B cell (primary cell): ENCODE data around the gene PDCD1LG2. TPM values are rescaled to one million over a fixed set of nuclear protein-coding genes. Genes with fewer than 3 reads are reported as not detected.

Experiments
- ATAC-seq: fragments of 200-7000 bp; cut with Tn5 transposase; one replicate; pipeline ENCODE4 v1.10.0; 2021; ENCODE audit warnings: low read depth, mild to moderate bottlenecking, moderate number of reproducible peaks, moderate library complexity
- CTCF ChIA-PET: fragments of 350-600 bp; sonication (Branson Sonifier 250); formaldehyde crosslinking; loops from one replicate; lab custom pipeline; 2021; ENCODE audit warnings: antibody characterized with exemption, inconsistent platforms; lab: Charles Lee
- POLR2A ChIA-PET: fragments of 350-600 bp; sonication (Branson Sonifier 250); formaldehyde crosslinking; loops from one replicate; lab custom pipeline; 2021; ENCODE audit warnings: antibody characterized with exemption; lab: Charles Lee
- DNase-seq: peaks from one replicate; pipeline ENCODE4 v3.0.0; 2013
- H2AFZ ChIP-seq: 2 replicates; pipeline ENCODE4 v1.6.1; 2012; ENCODE audit warnings: mild to moderate bottlenecking, low read depth, low read length; ENCODE audit not compliant: insufficient read depth, poor library complexity, severe bottlenecking
- H3K27ac ChIP-seq, 2 donors: 1 replicate in 1 of 2; 2 replicates in 1 of 2; pipeline ENCODE4 v1.5.1; 2012 to 2013; ENCODE audit warnings: low read length in 2 of 2, mild to moderate bottlenecking in 2 of 2, moderate library complexity in 1 of 2
- H3K27me3 ChIP-seq, 4 experiments: fragments of 200-600 bp in 1 of 4; sonication (generic) in 1 of 4; replicated peaks in 1 of 4; 1 replicate in 2 of 4; 2 replicates in 2 of 4; pipeline versions ENCODE4 v1.6.1 to v1.7.0; 2013 to 2016; ENCODE audit warnings: low read length in 3 of 4, mild to moderate bottlenecking in 2 of 4, mixed read lengths in 1 of 4, moderate library complexity in 1 of 4; ENCODE audit not compliant: insufficient read depth in 4 of 4, control insufficient read depth in 3 of 4; ENCODE audit errors: control extremely low read depth in 1 of 4
- H3K36me3 ChIP-seq, 2 experiments: replicated peaks in 1 of 2; 1 replicate in 1 of 2; 2 replicates in 1 of 2; pipeline versions ENCODE4 v1.6.1 to v1.7.1; 2013; ENCODE audit warnings: low read length in 1 of 2; ENCODE audit not compliant: insufficient read depth in 2 of 2, control insufficient read depth in 1 of 2; ENCODE audit errors: control extremely low read depth in 1 of 2, extremely low read depth in 1 of 2
- H3K4me1 ChIP-seq, 2 donors: fragments of 200-600 bp in 1 of 2; sonication (generic) in 1 of 2; 1 replicate in 1 of 2; 2 replicates in 1 of 2; pipeline versions ENCODE4 v1.5.1 to v1.6.1; 2013 to 2017; ENCODE audit warnings: low read length in 2 of 2; ENCODE audit not compliant: control insufficient read depth in 2 of 2, insufficient read depth in 2 of 2
- H3K4me2 ChIP-seq: replicated peaks from 2 replicates; pipeline ENCODE3; 2012; ENCODE audit warnings: mild to moderate bottlenecking, low read depth, low read length; ENCODE audit not compliant: poor library complexity, severe bottlenecking
- H3K4me3 ChIP-seq, 5 experiments: fragments of 200-600 bp in 1 of 5; sonication (generic) in 1 of 5; 1 replicate in 3 of 5; 2 replicates in 2 of 5; pipeline versions ENCODE4 v1.5.1 to v1.7.0; 2011 to 2016; ENCODE audit warnings: low read length in 4 of 5, mild to moderate bottlenecking in 4 of 5, low read depth in 2 of 5, control low read depth in 1 of 5, moderate library complexity in 1 of 5; ENCODE audit not compliant: insufficient read depth in 1 of 5; ENCODE audit errors: control extremely low read depth in 1 of 5, extremely low read depth in 1 of 5
- H3K79me2 ChIP-seq: fragments of 200-600 bp; sonication (generic); one replicate; pipeline ENCODE4 v1.6.0; 2016; ENCODE audit warnings: low read length; ENCODE audit not compliant: control insufficient read depth, insufficient read depth
- H3K9ac ChIP-seq: fragments of 200-600 bp; sonication (generic); 2 replicates; pipeline ENCODE4 v1.6.1; 2017; ENCODE audit warnings: mild to moderate bottlenecking, low read length, moderate library complexity
- H3K9me3 ChIP-seq, 3 donors: one replicate each; pipeline versions ENCODE4 v1.6.1 to v1.7.1; 2013; ENCODE audit warnings: low read length in 2 of 3; ENCODE audit not compliant: control insufficient read depth in 2 of 3, insufficient read depth in 1 of 3; ENCODE audit errors: control extremely low read depth in 1 of 3
- H4K20me1 ChIP-seq: 2 replicates; pipeline ENCODE4 v1.6.0; 2012; ENCODE audit warnings: mild to moderate bottlenecking, low read length; ENCODE audit not compliant: insufficient read depth, control insufficient read depth, poor library complexity, severe bottlenecking
- H3K27ac Mint-ChIP-seq: one replicate; pipeline ENCODE4 v1.8.0; 2021; ENCODE audit warnings: mixed read lengths
- H3K27me3 Mint-ChIP-seq: one replicate; pipeline ENCODE4 v1.8.0; 2021; ENCODE audit warnings: mixed read lengths
- H3K4me1 Mint-ChIP-seq: one replicate; pipeline ENCODE4 v1.8.0; 2021; ENCODE audit warnings: mixed read lengths
- H3K4me3 Mint-ChIP-seq: one replicate; pipeline ENCODE4 v1.8.0; 2021; ENCODE audit warnings: mixed read lengths
- H3K9me3 Mint-ChIP-seq: one replicate; pipeline ENCODE4 v1.8.0; 2022; ENCODE audit warnings: mixed read lengths; ENCODE audit not compliant: insufficient read depth
- CTCF ChIP-seq: fragments of 200-600 bp; IDR thresholded peaks from one replicate; pipeline ENCODE4 v1.8.0; 2022; ENCODE audit warnings: antibody characterized with exemption, mild to moderate bottlenecking
- EZH2 ChIP-seq: IDR thresholded peaks from 2 replicates; pipeline ENCODE4 v1.6.1; 2012; ENCODE audit warnings: borderline replicate concordance, low read depth, mild to moderate bottlenecking, moderate library complexity, low read length; ENCODE audit not compliant: insufficient read depth, poor library complexity, severe bottlenecking
- WGBS: methylation state at CpG from one replicate; pipeline ENCODE4 v1.1.5; 2013; ENCODE audit warnings: missing lambda C conversion rate; ENCODE audit not compliant: insufficient coverage; 5-methylcytosine and 5-hydroxymethylcytosine counted together
- intact Hi-C: fragments of 100-400 bp; cut with micrococcal nuclease; formaldehyde crosslinking; loops from one replicate; pipeline ENCODE4 v1.10.0; 2022
- polyA plus RNA-seq: library from polyadenylated mRNA; depleted of rRNA; stranded (reverse); fragments of >200 nt; gene quantifications from 2 replicates; pipeline ENCODE4 v1.2.3, GENCODE V29; 2012
- total RNA-seq, 2 donors: library from RNA; stranded (reverse); fragments of 120-200 nt in 1 of 2; gene quantifications; 1 replicate in 1 of 2; 2 replicates in 1 of 2; pipeline versions ENCODE4 v1.2.3 to v1.2.4, GENCODE V29; 2013 to 2022

PDCD1LG2 gene
- total and polyA plus RNA-seq, 2 donors (not counting 1 experiment from before 2014, with no cell fraction given) = 0.67 TPM; not detected in 1

GRCh38 chr9:5482194-5482593 lies 28.1 kb upstream of the PDCD1LG2 start:
- no peaks in the 10 kb centered on the region for H3K9me3 Mint-ChIP-seq
- Histone ChIP-seq H2AFZ (no peak overlapping the region), H4K20me1 (no peaks in the 10 kb centered on the region), H3K9me3 (peaks cover 0 to 6% (median 0%) of the 10 kb centered on the region in 3 donors), H3K9ac (no peak overlapping the region), H3K36me3 (no peaks in the 10 kb centered on the region), H3K4me1 (peaks cover 0 to 7% of the 10 kb centered on the region in 2 donors), H3K27ac (no peak overlapping the region), H3K4me2 (no peak overlapping the region), H3K4me3 (no peak overlapping the region), H3K27me3 (no peaks in the 10 kb centered on the region), H3K79me2 (no peaks in the 10 kb centered on the region)
- TF ChIP-seq EZH2 = no peak
- no peak for TF ChIP-seq CTCF
- 100% methylated on average over 5 of the region's 8 CpGs for WGBS
- H3K4me1 Mint-ChIP-seq = peaks cover 13% of the 10 kb centered on the region
- ChIA-PET CTCF (no interaction called here), POLR2A (no interaction called here)
- H3K4me3 Mint-ChIP-seq = no peak overlapping the region
- intact Hi-C loops = no loop called here
- DNase-seq (no peak), ATAC-seq (no peak)
- H3K27ac Mint-ChIP-seq = no peak overlapping the region
- H3K27me3 Mint-ChIP-seq = no peaks in the 10 kb centered on the region

GRCh38 chr9:5483306-5483705 lies 27.0 kb upstream of the PDCD1LG2 start:
- ATAC-seq (no peak), DNase-seq (no peak)
- Histone ChIP-seq H3K9me3 (no peaks in the 10 kb centered on the region), H3K4me3 (no peak overlapping the region), H3K79me2 (no peaks in the 10 kb centered on the region), H3K36me3 (no peaks in the 10 kb centered on the region), H3K9ac (no peak overlapping the region), H3K27me3 (no peaks in the 10 kb centered on the region), H2AFZ (no peak overlapping the region), H3K4me1 (peaks cover 0 to 7% of the 10 kb centered on the region in 2 donors), H4K20me1 (no peaks in the 10 kb centered on the region), H3K4me2 (no peak overlapping the region), H3K27ac (no peak overlapping the region)
- Mint-ChIP-seq H3K27ac (no peak overlapping the region), H3K4me1 (peaks cover 13% of the 10 kb centered on the region), H3K27me3 (no peaks in the 10 kb centered on the region), H3K4me3 (no peak overlapping the region), H3K9me3 (no peaks in the 10 kb centered on the region)
- TF ChIP-seq EZH2 = no peak
- TF ChIP-seq CTCF = no peak
- ChIA-PET CTCF (interaction anchor here (0.6 kb wide), 1 partner anchor 20 kb away, joined by 3 read pairs; no protein-coding TSS in a partner anchor), POLR2A (no interaction called here)
- intact Hi-C loops = no loop called here
- WGBS = no CpG with 5 or more reads among the region's 2 CpGs
